Midbrain (tissue), 1 donor: ENCODE data around the gene CNOT8.
"Not testable (repeated sequence)": the region's sequence is repeated elsewhere in the genome, so short reads cannot be mapped to it uniquely, and the experiment has no call there.

Experiments
- DNase-seq: peaks from one replicate; lab custom pipeline; 2025; lab: John Stamatoyannopoulos, UW

The CNOT8 gene

DNA sequence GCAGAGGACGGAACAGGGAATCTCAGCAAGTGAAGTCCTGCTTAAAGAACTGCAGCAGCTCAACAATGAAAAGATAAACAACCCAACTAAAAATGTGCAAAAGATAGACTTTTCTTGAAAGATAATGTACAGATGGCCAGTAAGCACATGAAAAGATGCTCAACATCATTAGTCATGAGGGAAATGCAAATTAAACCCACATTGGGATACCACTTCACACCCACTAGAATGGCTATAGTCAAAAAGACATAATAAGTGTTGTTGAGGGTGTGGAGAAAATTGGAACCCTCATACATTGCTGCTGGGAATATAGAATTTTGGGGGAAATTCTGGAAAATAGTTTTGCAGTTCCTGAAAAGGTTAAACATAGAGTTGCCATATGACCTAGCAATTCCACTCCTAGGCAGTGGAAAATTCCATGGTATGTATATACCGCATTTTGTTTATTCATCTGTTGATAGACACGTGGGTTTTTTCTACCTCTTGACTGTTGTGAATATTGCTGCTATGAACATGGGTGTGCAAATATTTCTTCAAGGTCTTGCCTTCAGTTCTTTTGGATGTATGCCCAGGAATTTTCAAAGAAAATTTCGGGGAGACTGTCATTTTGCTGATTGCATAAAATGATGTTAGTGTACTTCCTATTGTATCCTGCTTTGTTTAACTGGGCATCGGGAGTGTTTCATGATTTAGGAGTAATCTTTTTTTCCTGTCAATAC, 7.2 kb downstream of the CNOT8 start:
- no peak for DNase-seq

DNA sequence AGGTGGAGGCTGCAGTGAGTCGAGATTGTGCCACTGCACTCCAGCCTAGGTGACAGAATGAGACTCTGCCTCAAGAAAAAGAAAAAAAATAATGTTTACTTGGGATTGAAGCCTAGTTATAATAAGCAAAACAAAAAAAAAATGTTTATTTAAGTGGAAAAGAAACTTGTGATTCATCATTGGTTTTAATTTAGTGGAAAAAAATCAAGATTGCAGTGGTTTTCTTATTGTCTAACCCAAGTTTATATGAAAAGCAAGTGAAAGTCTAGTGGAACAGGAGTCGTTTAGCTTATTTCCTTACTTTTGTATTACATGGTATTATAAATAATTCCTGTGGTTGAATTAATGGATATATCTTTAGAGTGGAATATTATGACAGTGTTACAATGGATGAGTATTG, 8.4 kb downstream of the CNOT8 start:
- no peak for DNase-seq

DNA sequence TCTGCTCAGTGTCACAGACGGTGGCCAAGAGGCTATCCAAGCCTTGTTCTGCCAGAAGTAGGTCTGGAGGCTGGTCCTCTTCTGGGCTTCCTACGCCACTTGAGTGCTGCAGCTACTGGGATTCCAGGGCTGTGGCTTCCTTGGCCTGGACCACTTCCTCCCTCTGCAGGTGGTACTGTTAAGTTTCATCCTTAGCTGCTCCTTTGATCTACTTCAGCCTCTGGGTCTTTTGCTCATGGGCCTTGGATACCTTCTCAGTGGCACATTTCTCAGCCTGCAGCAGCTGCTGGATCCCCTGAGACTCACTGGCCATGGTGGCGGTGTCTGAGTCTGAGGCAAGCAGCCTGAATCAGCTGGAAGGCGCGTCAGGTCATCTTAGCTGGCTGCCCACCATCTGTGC, 10.3 kb downstream of the CNOT8 start:
- DNase-seq: no peak

DNA sequence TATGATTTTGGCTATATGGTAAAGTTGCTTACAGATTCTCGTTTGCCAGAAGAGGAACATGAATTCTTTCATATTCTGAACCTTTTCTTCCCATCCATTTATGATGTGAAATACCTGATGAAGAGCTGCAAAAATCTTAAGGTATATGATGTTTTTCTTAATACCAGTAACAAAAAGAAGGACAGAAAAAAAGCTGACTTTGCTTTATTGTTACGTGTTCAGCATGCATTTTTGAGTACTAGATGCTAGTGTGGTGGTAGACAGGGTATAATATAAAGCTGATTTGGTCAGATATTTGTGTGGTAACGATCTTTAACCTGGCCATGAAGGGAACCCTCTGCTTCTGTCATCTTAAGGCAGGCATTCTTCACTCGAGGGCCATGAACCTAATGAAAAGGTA, 13.3 kb downstream of the CNOT8 start:
- DNase-seq: no peak

DNA sequence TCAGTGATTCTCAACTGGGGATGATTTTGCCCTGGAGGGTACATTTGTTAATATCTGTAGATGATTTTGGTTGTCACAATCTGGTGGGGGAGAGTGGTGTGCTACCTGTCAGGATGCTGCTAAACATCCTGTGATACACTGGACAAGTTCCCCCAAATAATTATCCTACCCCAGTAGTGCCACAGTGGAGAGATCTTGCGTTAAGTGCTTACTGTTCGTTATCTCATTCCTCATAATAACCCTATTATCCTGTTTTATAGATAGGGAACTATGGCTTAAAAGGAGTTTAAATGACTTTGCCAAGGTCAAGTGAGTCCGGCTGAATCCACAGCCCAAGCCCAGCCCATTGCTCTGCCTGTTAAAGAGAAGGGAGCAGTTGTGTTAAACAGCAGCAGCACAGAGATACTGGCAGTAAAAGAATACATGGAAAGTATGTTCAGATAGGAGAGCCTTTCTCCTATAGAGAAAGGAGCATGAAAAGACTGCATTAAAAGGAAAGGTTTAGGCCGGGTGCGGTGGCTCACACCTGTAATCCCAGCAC, 15.4 kb downstream of the CNOT8 start:
- DNase-seq: no peak

DNA sequence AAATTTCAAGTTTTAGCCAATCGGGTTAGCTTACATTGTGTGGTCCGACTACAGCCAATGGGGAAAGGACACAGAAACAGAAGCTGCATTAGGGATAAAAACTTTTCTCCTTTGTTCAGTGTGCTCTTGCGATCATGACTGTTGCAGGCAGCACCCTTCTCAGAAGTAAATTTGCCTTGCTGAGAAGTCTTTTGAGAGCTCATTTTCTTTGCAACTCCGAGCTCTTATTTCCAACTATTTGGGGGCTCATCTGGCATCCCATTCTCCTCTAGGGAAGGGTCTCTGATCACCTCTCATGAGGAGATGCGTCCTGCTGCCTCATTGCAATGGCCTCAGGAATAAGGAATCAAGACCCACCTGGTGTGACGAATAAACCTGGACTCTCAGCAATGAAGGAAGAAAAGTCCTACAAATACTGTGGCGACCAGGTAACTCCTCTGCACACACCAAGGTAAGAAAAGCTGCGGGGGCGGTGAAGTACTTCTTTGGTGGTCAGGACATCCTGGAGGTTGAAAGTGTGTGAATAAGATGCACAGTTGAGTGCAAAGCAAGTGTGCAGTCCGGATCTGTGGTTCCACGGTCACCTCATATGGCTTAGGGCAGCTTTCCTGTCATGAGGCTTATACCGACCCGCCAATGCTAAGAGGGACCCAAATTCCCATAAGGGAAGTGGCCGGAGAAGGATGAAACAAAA, 20.4 kb downstream of the CNOT8 start:
- DNase-seq: no peak

DNA sequence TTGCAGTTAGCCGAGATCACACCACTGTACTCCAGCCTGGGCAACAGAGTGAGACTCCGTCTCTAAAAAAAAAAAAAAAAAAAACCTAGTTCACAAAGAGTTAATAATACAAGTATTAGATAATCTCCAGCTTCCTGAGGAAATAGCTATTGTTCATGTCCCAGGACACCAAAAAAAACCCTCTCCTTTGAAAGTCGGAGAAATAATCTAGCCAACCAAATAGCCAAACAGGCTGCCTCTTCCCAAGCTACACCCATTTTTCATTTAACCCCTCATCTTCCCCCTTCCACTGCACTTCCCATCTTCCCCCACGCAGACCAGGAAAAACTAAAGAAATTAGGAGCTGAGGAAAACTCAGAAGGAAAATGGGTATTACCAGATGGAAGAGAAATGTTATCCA, 23.6 kb downstream of the CNOT8 start:
- no peak for DNase-seq

DNA sequence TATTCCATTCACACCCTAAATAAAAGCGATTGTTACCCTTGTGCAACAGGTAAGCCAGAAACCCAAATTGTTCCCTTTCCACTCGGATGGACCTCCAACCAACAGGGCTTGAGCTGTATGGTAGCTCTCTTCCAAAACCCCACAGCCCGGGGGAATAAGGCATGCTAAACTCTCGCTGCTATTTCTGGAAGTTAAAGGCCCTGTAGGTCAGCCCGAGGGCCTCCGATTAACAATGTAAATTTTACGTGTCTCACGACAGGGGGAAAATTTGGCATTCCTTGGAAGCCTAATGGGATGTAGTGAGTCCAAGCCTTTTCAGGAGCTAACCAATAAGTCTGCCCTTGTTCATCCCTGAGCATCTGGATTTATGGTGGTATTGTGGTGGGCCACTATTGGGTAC, 26.0 kb downstream of the CNOT8 start:
- no peak for DNase-seq

DNA sequence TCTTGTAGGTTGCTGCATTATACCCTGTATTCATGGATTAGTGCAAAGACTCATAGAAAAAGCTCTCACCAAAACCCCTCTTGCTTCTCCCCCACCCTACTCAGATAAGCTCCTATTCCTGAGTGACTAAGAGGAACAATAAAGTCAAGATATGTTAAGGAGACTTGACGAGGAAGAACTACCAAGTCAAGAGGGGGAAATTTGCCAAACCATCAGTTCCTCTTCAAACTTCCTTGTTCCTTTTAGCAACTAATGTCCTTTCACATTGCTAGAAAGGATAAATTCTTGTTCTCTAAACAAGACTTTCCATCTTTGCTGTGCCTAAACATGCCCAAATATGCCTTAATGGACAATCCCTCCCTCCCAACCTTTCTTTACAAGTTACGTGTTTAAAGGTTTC, 27.0 kb downstream of the CNOT8 start:
- DNase-seq: no peak

DNA sequence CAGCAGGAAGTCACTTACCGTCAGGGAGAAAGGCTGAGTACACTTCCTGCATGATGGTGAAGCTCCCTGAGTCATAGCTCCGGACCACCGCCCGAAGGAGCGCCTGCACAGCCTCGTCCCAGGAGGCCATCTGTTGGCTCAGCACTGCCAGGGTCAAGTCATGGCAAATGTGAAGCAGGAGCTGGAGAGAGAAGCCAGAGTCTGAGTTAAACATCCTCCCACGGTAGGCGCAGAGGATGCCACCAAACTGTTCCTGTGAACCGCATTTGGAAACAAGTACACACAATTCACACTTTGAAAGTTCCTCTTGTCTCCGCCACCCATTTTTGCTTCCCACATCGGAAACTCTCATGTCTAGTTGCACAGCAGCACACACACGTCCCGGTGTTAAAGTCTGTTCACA, 33.9 kb downstream of the CNOT8 start:
- no peak for DNase-seq

DNA sequence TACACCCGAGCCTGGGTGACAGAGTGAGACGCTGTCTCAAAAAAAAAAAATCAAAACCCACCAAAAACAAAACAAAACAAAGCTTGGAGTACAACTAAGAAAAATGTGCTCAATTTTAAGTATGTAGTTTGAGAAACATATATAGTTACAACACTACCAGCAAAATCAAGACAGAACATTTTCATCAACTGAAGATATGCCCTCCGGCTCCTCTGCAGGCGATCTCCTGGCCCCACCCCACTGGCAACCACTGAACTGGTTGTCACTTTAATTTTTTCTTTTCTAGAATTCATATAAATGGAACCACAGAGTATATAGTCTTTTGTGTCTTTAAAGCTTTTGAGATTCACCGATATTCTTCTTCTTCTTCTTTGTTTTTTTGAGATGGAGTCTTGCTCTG, 35.0 kb downstream of the CNOT8 start:
- DNase-seq: no peak

DNA sequence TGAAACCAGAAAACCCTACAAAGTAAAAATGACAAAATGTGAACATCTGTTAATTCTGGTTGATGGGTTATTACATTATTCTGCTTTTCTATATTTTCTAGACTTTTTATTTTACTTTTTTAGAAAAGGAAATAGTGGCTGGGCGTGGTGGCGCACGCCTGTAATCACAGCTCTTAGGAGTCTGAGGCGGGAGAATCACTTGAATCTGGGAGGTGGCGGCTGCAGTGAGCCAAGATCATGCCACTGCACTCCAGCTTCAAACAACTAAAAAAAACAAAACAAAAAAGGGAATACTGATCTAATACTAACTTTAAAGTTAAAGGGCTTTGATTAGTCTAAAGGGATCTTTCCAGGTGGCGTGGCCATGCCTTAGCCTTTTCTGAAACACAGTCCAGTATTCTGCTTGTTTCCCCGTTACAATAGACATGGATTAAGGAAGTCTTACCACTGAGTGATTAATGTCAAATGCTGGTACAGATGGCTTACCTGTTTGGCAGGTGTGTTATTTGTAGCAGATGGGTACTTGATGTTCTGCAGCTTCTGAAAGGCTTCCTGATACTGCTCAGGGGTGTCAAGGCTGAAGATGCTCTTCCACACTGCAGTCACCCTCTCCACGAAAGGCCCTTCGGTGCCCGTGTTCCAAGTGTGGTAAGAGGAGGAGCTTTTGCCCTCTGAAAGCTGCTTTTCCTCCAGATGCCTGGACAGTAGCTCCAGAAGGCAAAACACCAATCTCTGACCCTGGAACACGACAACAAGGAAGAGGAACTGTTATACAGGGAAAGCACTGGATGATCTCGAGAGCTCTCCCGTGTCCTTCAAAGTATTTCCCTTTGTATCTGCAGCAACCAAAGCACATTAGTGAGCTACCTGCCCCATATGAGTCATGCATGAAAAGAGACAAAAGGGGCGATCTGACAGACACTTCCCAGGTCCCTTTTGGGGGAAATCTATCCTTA, 37.5 kb downstream of the CNOT8 start:
- no peak for DNase-seq

DNA sequence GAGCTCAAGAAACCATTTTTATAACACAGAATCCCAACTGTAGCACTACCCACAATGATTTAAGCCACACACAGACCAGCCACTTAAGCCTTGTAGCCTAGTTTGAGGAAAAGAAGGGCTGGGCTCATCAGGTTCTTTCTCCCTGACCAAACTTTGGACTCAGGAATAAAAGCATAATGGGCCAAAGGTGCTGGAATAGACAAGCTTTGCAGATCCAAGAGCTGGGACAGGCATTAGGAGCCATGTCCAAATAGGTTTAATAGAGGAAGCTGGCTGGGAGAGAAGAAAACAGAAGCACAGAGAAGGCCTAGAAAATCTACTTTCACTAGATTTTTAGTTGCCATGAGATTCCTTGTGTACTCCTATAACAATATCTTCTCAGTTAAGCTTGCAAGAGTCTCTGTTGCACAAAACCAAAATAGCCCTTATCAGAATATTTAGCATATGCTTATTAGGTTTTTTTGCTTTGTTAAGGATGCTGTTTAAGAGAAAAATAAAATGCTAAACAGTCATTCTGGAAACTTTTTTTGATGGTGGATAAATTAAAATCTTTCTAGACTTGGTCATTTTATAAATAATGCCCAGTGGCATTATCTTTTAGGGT, 38.2 kb downstream of the CNOT8 start:
- DNase-seq: no peak

DNA sequence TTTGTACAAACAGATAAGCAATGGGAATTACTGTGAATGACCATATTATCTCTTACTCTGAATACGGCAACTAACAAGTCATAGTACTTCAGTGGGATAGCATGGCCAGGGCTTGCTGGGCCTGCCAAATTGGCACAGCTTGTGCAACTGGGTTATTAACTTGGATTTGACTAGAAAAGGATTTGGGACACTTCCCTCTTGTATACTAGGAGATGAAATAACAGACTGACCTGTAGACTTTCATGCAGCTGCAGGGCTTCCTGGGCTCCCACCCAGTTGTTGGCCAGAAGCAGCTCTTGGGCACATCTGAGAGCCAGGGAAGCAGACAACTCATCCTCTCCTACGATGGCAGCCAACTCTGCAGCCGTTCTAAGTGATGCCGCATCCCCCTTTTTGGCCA, 39.8 kb downstream of the CNOT8 start:
- no peak for DNase-seq

DNA sequence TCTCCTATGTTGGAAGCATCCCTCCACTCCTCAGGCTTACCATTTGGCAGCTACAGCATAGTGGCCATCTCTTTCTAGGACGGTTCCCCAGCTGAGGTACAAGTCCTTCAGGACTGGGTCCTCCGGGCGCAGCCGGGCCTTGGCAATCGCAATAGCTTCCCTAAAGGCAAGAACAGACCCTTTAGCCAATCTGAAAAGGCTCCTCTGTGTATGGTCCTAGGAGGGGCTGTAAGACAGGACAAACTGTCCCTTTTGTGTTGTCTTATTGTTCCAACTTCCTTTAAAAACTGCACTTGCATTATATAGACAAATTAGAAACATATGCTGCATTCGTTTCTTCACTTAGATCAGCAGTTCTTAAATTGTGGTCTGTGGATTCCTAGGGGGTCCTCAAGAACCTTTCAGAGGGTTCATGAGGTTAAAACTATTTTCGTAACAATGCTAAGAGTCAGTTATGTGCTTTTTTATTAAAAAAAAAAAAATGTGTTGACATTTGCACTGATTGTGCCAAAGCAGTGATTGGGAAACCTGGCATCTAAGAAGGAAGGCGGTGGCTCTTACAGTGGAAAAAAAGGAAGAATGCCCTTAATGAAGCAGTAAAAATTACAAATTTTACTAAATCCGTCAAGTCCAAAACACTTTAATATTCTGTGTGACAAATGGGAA, 40.9 kb downstream of the CNOT8 start:
- DNase-seq: no peak

DNA sequence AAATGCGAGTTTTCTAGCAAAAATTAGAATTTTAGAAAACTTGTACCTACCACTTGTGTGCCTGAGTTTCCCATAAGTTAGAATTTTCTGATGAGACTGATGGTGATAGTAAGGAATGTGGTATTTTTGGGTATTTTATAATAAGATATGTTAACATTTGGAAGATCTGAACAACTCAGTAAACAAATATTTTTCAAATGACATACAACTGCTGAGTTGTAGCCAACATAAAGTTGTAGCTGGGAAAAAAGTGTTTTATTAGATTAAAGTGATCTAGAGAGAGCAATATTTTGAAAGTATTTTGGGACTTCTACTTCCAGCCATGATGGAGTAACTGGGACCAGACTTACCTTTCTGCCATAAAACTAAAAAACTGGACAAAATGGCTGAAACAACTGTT, 41.6 kb downstream of the CNOT8 start:
- DNase-seq: no peak

DNA sequence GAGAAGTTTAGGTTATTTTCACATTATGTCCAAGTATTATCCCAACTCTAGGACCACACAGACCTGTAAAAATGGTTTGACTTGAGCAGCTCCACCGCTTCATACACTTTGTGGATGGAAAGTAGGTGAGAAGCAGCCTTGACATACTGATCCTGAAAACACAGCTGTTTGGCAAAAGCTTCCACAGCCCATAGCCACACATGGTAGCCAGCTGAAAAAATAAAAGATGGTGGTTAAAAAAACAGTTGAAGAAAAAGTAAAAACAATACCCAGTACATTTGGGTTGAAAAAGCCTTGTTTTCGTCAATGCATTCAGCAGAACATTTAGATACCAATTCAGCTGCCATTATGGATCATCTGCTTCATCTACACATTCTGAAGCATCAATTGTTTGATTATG, 42.8 kb downstream of the CNOT8 start:
- no peak for DNase-seq

DNA sequence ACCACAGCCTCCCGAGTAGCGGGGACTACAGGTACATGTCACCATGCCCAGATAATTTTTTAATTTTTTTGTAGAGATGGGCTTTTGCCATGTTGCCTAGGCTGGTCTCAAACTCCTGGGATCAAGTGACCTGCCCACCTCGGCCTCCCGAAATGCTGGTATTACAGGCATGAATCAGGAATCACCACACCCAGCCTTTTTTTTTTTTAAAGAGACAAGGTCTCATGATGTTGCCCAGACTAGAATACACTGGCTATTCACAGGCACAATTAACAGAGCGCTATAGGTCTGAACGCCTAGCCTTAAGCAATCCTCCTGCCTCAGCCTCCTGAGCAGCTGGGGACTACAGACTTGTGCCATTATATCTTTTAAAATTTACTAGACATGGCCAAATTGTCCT, 43.5 kb downstream of the CNOT8 start:
- no peak for DNase-seq

DNA sequence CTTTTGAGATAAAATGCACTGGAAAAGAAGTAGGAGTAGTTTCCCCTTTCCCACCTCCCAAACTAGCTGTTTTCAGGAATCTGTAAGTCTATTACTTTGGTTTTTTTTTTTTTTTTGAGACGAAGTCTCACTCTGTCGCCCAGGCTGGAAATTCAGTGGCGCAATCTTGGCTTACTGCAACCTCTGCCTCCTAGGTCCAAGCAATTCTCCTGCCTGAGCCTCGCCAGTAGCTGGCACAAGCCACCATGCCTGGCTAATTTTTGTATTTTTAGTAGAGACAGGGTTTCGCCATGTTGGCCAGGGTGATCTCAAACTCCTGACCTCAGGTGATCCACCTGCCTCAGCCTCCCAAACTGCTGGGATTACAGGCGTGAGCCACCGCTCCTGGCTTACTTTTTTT, 47.2 kb downstream of the CNOT8 start:
- not testable (repeated sequence) for DNase-seq

DNA sequence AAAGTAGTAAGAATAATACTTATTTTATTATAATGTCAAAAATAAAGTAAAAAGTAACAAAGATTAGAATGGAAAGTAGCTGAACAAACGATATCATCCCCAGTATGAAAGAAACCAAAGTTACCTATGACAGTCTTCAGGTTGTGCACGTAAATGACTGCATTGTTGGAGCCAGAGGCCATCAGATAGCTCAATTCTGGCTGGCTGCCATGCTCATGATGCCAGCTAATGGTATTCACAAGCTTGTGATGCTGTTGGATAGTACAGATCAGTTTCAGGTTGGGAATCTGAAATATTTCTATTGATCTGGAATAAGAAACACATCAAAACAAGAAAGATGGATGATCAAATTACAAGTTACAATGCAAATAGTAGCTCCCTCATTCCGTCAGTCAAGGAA, 58.4 kb downstream of the CNOT8 start:
- DNase-seq: no peak

DNA sequence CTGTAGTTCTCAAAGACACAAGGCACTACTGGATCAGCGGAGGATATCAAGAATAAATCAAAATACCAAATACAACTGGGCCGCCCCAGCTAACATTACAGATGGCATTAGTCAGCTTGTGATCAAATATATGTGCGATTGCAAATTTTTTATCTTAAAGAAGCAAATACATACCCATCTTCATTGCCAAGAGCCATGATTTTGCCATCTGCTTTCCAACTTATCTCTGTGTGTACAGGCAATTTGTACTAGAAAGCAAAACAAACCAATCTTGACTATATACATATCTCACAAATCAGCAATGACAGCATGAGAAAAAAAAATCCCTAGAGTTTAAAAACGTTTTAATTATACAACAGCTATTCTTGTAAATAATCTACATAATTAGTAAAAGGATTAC, 59.3 kb downstream of the CNOT8 start:
- DNase-seq: no peak
